Ishikawa (cell line): Measurements from ENCODE around the gene ARSB.

Source experiments
- EGR1 ChIP-seq: IDR thresholded peaks from 2 replicates; pipeline ENCODE4 v1.6.1; 2012
- EP300 ChIP-seq: IDR thresholded peaks from 2 replicates; pipeline ENCODE4 v1.6.1; 2012; ENCODE audit warnings: borderline replicate concordance
- FOXM1 ChIP-seq: IDR thresholded peaks from 2 replicates; pipeline ENCODE4 v1.6.1; 2012; ENCODE audit warnings: low read depth, borderline replicate concordance
- MAX ChIP-seq: IDR thresholded peaks from 2 replicates; pipeline ENCODE4 v1.6.1; 2012
- NFIC ChIP-seq: IDR thresholded peaks from 2 replicates; pipeline ENCODE4 v1.6.1; 2012

GRCh38 chr5:78833284-78833683 is 151.8 kb downstream of the ARSB start:
- TF ChIP-seq NFIC (no peak), FOXM1 (no peak), EGR1 (no peak), EP300 (no peak), MAX (no peak)
